ACC112 (cell line): Measurements from ENCODE around the gene RASAL3.
"Not testable (repeated sequence)": the region's sequence is repeated elsewhere in the genome, so short reads cannot be mapped to it uniquely, and the experiment has no call there.

ENCODE experiments used
- H2AFZ ChIP-seq: fragments of 200-600 bp; sonication (generic); one replicate; pipeline ENCODE4 v1.6.0; 2017; ENCODE audit warnings: antibody characterized with exemption, low read length; ENCODE audit not compliant: unreplicated experiment
- H3K27ac ChIP-seq: fragments of 200-600 bp; sonication (generic); 2 replicates; pipeline ENCODE4 v1.5.1; 2014; ENCODE audit warnings: low read depth, mild to moderate bottlenecking, antibody characterized with exemption, low read length, moderate library complexity
- H3K27me3 ChIP-seq: fragments of 200-600 bp; sonication (generic); 2 replicates; pipeline ENCODE4 v1.6.1; 2014; ENCODE audit warnings: mild to moderate bottlenecking, antibody characterized with exemption, low read length, moderate library complexity, mixed read lengths; ENCODE audit not compliant: insufficient read depth
- H3K36me3 ChIP-seq: fragments of 200-600 bp; sonication (generic); 2 replicates; pipeline ENCODE4 v1.6.1; 2016; ENCODE audit warnings: mild to moderate bottlenecking, antibody characterized with exemption, low read length, moderate library complexity, mixed read lengths; ENCODE audit not compliant: insufficient read depth
- H3K4me1 ChIP-seq: fragments of 200-600 bp; sonication (generic); one replicate; pipeline ENCODE4 v1.6.1; 2016; ENCODE audit warnings: low read length, mixed read lengths; ENCODE audit not compliant: insufficient read depth, unreplicated experiment, control insufficient read depth
- H3K4me3 ChIP-seq: fragments of 200-600 bp; sonication (generic); 2 replicates; pipeline ENCODE4 v1.5.1; 2014; ENCODE audit warnings: mild to moderate bottlenecking, low read depth, low read length
- H3K79me2 ChIP-seq: fragments of 200-600 bp; sonication (generic); one replicate; pipeline ENCODE4 v1.6.0; 2016; ENCODE audit warnings: low read length; ENCODE audit not compliant: control insufficient read depth, unreplicated experiment, insufficient read depth

The RASAL3 gene

DNA sequence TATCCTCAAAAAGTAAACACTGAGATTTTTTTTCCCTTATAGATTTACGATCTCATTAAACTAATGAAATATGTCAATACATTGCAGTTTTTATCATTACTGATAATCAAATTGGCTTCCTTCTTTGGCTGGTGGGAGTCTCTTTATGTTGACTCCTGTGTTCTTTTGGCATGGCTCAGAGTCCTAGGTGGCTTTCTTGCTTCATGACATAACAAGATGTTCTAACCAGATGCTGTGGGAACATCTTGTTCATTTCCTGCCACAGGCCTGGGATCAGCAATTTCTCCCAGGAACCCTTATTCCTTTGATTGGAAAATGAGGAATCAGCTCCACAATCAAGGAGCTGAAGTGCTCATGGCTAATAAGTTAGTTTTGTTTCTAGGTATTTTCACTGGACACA, 30.8 kb upstream of the RASAL3 start:
- Histone ChIP-seq H3K27ac (no peak overlapping the region), H3K79me2 (no peaks in the 10 kb centered on the region), H3K27me3 (no peaks in the 10 kb centered on the region), H2AFZ (no peak overlapping the region), H3K36me3 (no peaks in the 10 kb centered on the region), H3K4me1 (no peaks in the 10 kb centered on the region), H3K4me3 (no peak overlapping the region)

DNA sequence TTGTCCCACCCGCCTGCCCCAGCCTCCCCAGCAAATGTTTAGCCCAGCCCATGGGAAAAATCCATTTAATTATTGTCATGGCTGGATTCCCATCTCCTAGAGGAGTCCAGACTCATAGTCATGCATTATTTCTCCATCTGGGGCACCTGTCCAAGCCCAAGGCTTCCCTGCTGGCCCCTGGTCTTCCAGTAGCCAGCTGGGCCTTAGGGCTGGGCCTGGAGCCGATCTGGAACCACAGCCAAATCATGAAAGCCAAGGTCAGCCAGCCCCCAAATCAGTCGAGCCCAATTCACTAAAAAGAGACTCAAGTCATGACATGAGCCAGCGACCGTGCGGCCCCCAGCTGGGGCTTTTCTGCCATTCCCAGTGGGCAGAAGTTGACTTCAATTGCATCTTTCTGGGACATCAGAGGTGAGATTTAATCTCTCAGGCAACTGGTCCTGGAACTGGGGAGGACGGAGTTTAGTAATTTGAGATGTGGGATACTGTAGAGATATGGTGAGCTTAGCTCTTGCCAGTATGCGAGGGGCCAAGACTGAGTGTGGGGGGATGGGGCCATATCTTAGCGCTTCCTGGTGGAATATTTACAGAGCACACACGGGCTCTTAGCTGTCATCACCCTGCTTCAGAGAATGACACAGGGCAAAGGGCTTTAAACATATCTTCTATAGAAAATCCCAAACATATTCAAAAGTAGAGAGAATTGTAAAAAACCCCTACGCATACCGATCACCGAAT, 24.3 kb upstream of the RASAL3 start:
- Histone ChIP-seq H3K27ac (no peak overlapping the region), H2AFZ (no peak overlapping the region), H3K79me2 (no peaks in the 10 kb centered on the region), H3K27me3 (peaks cover 3% of the 10 kb centered on the region; the same call in 1 of the 2 replicates), H3K4me1 (no peaks in the 10 kb centered on the region), H3K36me3 (no peaks in the 10 kb centered on the region), H3K4me3 (no peak overlapping the region)

DNA sequence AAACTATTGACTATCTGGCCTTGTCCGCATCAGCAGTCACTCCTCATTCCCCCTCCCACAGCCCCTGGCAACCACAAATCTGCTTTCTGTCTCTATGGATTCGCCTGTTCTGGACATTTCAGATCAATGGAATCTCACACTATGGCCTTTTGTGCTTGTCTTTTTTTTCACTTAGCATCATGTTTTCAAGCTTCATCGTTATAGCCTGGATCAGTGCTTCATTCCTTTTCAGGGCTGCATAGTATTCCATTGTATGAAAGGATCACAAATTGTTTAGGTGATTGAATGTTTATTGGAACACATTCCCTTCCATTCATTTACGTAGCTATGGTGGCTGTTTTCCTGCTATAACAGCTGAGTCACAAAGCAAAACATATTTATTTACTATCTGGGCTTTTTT, 22.7 kb upstream of the RASAL3 start:
- Histone ChIP-seq H3K79me2 (no peaks in the 10 kb centered on the region), H3K4me1 (no peaks in the 10 kb centered on the region), H3K27ac (no peak overlapping the region), H3K36me3 (no peaks in the 10 kb centered on the region), H3K4me3 (no peak overlapping the region), H3K27me3 (peaks cover 3% of the 10 kb centered on the region; the same call in 1 of the 2 replicates), H2AFZ (no peak overlapping the region)

DNA sequence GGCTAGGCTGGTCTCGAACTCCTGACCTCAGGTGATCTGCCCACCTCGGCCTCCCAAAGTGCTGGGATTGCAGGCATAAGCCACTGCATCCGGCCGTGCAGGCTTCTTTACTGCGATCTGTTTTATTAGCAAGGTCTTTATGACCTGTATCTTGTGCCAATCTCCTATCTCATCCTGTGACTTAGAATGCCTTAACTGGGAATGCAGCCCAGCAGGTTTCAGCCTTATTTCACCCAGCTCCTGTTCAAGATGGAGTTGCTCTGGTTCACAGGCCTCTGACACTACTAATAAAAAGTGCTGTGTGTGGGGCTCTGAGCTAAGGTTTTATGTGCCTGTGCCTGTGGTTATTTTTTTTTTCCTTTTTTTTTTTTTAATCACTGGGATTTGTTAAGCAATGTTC, 21.4 kb upstream of the RASAL3 start:
- not testable (repeated sequence) for H3K4me1 ChIP-seq, H3K4me3 ChIP-seq, H3K27ac ChIP-seq, H3K79me2 ChIP-seq, H3K27me3 ChIP-seq, H3K36me3 ChIP-seq, H2AFZ ChIP-seq

DNA sequence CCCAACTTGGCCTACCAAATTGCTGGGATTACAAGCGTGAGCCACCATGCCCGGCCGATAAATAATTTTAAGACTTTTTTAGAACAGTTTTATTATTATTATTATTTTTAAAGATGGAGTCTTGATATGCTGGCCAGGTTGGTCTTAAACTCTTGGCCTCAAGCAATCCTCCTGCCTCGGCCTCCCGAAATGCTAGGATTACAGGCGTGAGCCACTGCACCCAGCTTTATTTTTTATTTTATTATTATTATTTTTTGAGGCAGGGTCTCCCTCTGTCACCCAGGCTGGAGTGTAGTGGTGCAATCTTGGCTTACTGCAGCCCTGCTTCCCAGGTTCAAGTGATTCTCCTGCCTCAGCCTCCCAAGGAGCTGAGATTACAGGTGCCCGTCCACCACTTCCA, 16.7 kb upstream of the RASAL3 start:
- H3K4me1 ChIP-seq, H3K4me3 ChIP-seq, H3K27me3 ChIP-seq, H3K27ac ChIP-seq, H2AFZ ChIP-seq, H3K79me2 ChIP-seq, H3K36me3 ChIP-seq: not testable (repeated sequence)

DNA sequence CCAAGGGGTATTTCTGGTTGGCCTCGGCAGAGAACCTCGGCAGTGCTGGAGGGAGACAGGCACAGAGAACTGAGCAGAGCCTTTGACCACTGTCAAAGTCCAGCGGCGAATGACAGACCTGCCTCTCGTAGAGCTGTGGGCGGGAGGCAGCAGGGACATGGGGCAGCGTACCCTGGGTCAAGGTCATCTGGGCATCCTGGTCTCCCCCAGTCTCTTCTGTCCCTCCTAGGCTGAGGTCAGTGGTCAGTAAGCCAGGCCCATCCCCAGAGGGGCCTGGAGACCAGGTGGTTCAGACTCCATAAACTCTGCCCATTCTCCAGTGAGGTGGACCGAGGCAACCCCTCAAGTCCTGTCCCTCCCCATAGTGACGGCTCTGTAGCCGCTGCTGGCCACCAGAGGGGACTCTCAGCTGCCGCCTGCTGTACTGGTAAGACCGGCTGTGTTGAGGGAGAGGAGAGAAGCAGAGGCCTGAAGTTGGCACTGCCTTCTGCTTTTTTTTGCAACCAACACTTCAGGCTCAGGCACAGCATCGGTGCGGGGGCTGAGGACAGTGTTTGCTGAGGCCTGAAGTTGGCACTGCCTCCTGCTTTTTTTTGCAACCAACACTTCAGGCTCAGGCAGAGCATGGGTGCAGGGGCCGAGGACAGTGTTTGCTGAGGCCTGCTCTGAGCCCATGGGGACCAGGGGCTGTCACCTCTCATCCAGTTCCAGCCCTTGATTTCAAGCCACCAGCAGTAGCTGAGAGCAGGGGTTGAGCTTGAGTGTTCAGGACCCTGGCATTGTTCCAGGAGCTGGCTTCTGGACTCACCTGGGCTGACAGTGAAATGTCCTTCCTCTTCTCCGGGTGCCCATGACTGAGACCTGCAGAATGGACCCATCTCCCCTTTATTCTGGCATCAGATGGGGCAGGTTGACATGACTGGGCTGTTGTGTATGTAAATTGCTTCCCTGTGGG, 15.3 kb upstream of the RASAL3 start, which contains the start of gene PGLYRP2:
Gene PGLYRP2, minus strand, starts transcription at position 111 of the 955 bp plus-strand sequence. CDS start 130 bp downstream, outside the sequence.
- H3K27ac ChIP-seq = no peak within 1 kb of the TSS
- H3K36me3 ChIP-seq = no peaks in the 10 kb centered on the region
- no peaks in the 10 kb centered on the region for H3K4me1 ChIP-seq
- no peaks in the 10 kb centered on the region for H3K79me2 ChIP-seq
- H3K27me3 ChIP-seq = no peaks in the 10 kb centered on the region
- no peak within 1 kb of the TSS for H2AFZ ChIP-seq
- H3K4me3 ChIP-seq = no peak within 1 kb of the TSS

DNA sequence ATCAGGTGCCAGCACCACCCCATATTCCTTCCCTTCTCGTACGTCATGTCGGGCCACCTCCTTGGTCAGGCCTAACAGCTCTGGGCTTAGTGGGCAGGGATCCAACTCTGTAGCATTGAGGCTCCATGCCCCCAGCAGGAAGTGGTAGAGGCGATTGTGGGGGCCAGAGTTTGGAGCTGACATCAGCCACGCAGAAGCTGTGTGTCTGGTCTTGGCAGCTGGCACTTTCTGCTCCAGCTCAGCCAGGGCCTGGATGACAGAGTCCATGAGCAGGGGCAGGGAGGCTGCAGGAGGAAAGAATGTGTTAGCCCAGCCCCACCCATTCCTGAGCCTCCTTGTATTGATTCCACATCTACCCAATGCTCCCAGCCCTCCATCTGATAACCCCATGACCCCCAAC, 12.0 kb upstream of the RASAL3 start:
- no peak overlapping the region for H3K4me3 ChIP-seq
- H3K36me3 ChIP-seq = no peaks in the 10 kb centered on the region
- H2AFZ ChIP-seq = no peak overlapping the region
- H3K27me3 ChIP-seq = no peaks in the 10 kb centered on the region
- no peak overlapping the region for H3K27ac ChIP-seq
- no peaks in the 10 kb centered on the region for H3K4me1 ChIP-seq
- no peaks in the 10 kb centered on the region for H3K79me2 ChIP-seq

DNA sequence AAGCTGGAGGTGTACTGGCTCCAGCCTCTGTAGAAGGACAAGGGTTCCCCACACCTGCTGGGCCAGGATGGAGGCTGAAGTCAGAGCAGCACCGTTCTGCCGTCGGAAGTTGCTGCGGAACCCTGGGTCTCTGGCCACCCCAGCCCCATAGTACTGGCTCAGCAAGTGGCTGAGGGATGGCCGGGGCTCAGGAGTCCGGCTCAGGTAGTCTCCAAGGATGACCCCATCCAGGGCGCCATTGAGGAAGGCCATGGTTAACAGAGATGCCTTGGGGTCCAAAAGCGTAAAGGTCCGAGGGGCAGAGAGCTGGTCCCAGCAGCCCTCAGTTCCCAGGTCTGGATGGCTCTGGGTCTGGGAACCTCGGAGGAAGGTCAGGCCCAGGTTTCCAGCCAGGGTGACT, 11.3 kb upstream of the RASAL3 start:
- Histone ChIP-seq H3K4me3 (no peak overlapping the region), H3K79me2 (no peaks in the 10 kb centered on the region), H2AFZ (no peak overlapping the region), H3K4me1 (no peaks in the 10 kb centered on the region), H3K27ac (no peak overlapping the region), H3K27me3 (no peaks in the 10 kb centered on the region), H3K36me3 (no peaks in the 10 kb centered on the region)

DNA sequence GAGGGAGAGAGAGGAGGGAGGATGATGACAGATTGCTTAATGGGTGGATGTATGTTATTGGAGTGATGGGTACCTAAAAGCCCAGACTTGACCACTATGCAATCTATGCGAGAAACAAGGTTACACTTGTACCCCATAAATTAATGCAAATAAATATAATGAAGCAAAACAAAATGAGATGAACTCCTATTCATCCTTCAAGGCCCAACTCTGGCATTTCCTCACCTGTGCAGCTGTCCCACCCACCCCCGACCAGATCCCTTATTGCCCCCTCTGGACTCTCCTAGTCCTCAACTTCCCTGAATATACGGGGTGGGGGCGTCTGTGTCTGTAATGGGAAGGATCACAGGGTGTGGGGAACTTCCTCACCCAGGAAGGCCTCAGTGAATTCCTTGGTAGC, 10.8 kb upstream of the RASAL3 start:
- no peak overlapping the region for H3K27ac ChIP-seq
- H3K27me3 ChIP-seq = no peaks in the 10 kb centered on the region
- no peak overlapping the region for H2AFZ ChIP-seq
- H3K79me2 ChIP-seq = no peaks in the 10 kb centered on the region
- no peak overlapping the region for H3K4me3 ChIP-seq
- no peaks in the 10 kb centered on the region for H3K4me1 ChIP-seq
- no peaks in the 10 kb centered on the region for H3K36me3 ChIP-seq

DNA sequence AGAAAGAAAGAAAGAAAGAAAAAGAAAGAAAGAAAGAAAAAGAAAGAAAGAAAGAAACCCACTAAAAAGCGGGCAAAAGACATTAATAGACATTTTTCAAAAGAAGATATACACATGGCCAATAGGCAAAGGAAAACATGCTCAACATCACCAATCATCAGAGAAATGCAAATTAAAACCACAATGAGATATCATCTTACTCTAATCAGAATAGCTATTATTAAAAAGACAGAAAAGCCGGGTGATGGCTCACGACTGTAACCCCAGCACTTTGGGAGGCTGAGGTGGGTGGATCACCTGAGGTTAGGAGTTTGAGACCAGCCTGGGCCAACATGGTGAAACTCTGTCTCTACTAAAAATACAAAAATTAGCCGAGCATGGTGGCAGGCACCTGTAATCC, 9.5 kb upstream of the RASAL3 start:
- not testable (repeated sequence) for H3K4me3 ChIP-seq, H3K27ac ChIP-seq, H3K4me1 ChIP-seq, H3K36me3 ChIP-seq, H2AFZ ChIP-seq, H3K79me2 ChIP-seq
- H3K27me3 ChIP-seq = peaks cover 10% of the 10 kb centered on the region; the same call in 1 of the 2 replicates
